GM19395 (cell line): Measurements from ENCODE around the gene CGNL1.

ENCODE experiments used
- ATAC-seq: cut with Tn5 transposase; IDR thresholded peaks from one replicate; pipeline ENCODE4 v1.9.1; 2021; ENCODE audit warnings: mild to moderate bottlenecking, moderate library complexity; ENCODE audit not compliant: unreplicated experiment

The CGNL1 gene

GRCh38 chr15:57418635-57419034 lies 42.3 kb downstream of the CGNL1 start:
- no peak for ATAC-seq

- no peak for ATAC-seq
Observed at GRCh38 chr15:57419335-57419734, 43.0 kb downstream of the CGNL1 start.

GRCh38 chr15:57421110-57421509 lies 44.8 kb downstream of the CGNL1 start:
- no peak for ATAC-seq

GRCh38 chr15:57421551-57421950 lies 45.2 kb downstream of the CGNL1 start:
- no peak for ATAC-seq

- peak; percentile 88 for ATAC-seq
Observed at GRCh38 chr15:57422113-57422754, 45.9 kb downstream of the CGNL1 start.

GRCh38 chr15:57423599-57424140 lies 47.4 kb downstream of the CGNL1 start:
- no peak for ATAC-seq

- no peak for ATAC-seq
Observed at GRCh38 chr15:57424628-57425405, 48.5 kb downstream of the CGNL1 start.

GRCh38 chr15:57425842-57426241 lies 49.5 kb downstream of the CGNL1 start:
- ATAC-seq = no peak

GRCh38 chr15:57427367-57427821 lies 51.1 kb downstream of the CGNL1 start:
- no peak for ATAC-seq

- no peak for ATAC-seq
Observed at GRCh38 chr15:57432141-57432741, 55.9 kb downstream of the CGNL1 start.

- no peak for ATAC-seq
Observed at GRCh38 chr15:57436166-57436565, 59.9 kb downstream of the CGNL1 start.

- ATAC-seq = no peak
Observed at GRCh38 chr15:57436961-57437360, 60.7 kb downstream of the CGNL1 start.

- ATAC-seq = no peak
Observed at GRCh38 chr15:57437564-57437963, 61.3 kb downstream of the CGNL1 start.

GRCh38 chr15:57438166-57438565 lies 61.9 kb downstream of the CGNL1 start:
- no peak for ATAC-seq

GRCh38 chr15:57439128-57440027 lies 63.1 kb downstream of the CGNL1 start:
- no peak for ATAC-seq

- ATAC-seq = no peak
Observed at GRCh38 chr15:57440167-57440566, 63.9 kb downstream of the CGNL1 start.

- no peak for ATAC-seq
Observed at GRCh38 chr15:57440799-57441198, 64.5 kb downstream of the CGNL1 start.

GRCh38 chr15:57442335-57442734 lies 66.0 kb downstream of the CGNL1 start:
- no peak for ATAC-seq

- no peak for ATAC-seq
Observed at GRCh38 chr15:57443486-57443885, 67.2 kb downstream of the CGNL1 start.

GRCh38 chr15:57444877-57445513 lies 68.7 kb downstream of the CGNL1 start:
- no peak for ATAC-seq
